ENCODE measurements around the gene CCN5.
"Not testable (repeated sequence)": the region's sequence is repeated elsewhere in the genome, so short reads cannot be mapped to it uniquely, and the experiment has no call there.

The CCN5 gene

GRCh38 chr20:44695295-44695673 lies 19.9 kb upstream of the CCN5 start:
- DNase-seq (ENCODE audit: low read depth): no peak

- DNase-seq (ENCODE audit: low read depth): no peak
Observed at GRCh38 chr20:44695674-44696300, 19.4 kb upstream of the CCN5 start.

- DNase-seq (ENCODE audit: low read depth): no peak
Observed at GRCh38 chr20:44696315-44696714, 18.9 kb upstream of the CCN5 start.

DNA sequence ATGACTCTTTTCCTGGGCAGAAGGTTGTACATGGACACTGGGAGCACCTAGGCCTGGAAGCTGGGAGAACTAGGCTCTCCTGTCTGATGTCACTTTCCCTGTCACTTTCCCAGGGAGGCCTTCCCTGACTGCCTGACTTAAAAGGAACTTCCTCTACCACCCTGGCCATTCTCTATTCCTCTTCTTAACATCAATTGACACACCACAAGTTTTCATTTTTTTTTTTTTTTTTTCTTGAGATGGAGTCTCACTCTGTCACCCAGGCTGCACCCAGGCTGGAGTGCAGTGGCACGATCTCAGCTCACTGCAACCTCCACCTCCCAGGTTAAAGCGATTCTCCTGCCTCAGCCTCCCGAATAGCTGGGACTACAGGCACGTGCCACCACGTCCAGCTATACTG lies 18.1 kb upstream of the CCN5 start:
- DNase-seq (ENCODE audit: low read depth): not testable (repeated sequence)

GRCh38 chr20:44698351-44698750 lies 16.8 kb upstream of the CCN5 start:
- DNase-seq (ENCODE audit: low read depth): no peak

DNA sequence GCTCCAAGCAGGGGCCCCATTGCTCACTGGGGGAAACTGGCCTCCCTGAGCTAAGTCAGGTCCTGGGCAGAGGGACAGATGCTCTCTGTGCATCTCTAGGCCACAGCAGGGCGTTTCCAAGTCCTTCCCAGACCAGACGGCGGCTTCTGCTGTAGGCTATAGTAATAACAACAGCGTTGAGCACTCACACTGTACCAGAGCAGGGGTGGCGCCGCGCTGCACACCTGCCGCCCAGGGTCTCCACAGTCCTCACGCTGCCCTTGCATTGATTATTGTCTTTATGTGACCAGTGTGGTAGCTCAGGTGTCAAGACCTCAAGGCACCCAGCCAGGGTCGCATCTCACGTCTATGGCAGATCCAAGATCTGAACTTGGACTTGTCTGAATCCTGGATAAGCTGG lies 14.9 kb upstream of the CCN5 start:
- DNase-seq (ENCODE audit: low read depth): no peak

DNA sequence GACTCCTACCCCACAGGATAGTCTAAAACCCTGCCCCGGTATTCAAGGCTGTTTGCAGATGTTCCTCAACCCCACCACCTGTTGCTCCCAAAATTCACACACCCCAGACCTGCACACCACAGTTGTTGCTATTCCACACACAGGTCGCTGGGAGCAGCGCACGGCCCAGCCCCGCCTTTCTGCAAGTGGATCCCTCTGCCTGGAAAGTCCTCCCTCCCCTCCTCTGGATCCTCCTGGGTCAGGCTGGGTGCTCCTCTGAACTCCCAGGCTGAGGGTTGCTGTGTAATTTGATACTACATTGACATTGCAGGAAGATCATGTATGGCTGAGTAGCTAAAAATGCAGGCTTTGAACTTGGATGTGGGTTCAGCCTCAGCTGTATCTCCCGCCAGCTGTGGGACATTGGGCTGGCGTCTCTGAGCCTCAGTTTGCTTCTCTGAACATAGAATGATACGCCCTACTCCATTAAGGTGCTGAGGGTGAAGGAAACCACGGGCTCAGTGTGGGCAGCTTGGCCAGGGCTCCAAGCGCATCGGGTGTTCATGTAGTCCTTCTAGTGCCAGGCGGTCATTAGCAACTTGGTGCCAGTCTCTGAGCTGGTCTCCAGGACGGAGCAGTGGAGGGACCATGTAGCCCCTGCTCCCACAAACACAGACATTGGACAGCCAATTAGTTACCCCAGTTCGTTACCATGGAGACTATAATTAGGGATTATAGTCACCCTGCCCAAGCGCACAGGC lies 13.9 kb upstream of the CCN5 start:
- no peak for DNase-seq (ENCODE audit: low read depth)

DNA sequence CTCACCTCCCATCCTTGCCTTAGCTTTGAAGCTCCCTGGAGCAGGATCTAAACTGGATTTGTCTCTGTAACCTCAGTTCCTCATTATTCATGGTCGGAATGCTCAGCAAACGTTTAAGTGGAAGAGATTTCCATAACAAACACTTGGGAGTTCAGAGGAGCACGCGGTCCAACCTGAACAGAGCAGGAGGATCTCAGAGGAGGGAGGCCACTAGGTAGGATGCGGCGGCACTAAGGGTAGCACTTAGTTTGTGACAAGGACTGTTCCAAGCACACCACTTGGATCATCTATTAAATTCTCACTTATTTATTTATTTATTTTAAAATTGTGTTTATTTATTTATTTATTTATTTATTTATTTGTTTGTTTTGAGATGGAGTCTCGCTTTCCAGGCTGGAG lies 13.3 kb upstream of the CCN5 start:
- no peak for DNase-seq (ENCODE audit: low read depth)

- peak; percentile 27 for DNase-seq (ENCODE audit: low read depth)
Observed at GRCh38 chr20:44702776-44703175, 12.4 kb upstream of the CCN5 start.

DNA sequence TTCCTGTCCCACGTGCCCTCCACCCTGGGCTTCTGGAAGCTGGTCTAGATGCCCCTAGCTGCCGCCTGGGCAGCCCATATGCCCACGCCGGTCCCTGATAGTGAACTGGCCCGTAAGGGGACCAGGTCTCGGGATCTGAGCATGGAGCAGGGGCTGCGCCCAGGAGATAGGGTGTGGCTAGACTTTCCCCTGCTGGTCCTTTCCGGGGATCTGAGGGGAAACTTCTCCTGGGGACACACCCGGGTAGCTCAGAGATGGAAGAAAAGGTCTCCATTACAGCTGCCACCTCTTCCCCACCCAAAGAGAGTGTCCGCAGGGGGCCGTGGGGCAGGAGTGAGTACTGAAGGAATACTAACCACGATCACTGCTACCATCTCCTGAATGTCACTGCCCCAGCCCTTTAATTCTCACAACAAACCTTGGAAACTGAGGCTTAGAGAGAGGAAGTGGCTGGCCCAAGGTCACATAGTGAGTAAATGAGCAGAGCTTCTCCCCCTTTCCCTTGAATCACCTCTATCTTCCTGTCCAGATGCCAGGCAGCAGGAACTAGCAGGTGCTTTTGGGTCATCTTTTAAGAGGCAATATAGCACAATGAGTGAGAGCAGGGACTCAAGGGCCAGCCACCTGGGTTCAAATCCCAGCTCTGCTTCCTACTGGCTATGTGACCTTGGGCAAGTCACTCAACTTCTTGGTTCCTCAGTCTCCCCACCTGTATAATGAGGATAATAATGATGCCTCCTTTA lies 11.8 kb upstream of the CCN5 start:
- DNase-seq (ENCODE audit: low read depth): no peak

- DNase-seq (ENCODE audit: low read depth): no peak
Observed at GRCh38 chr20:44703956-44704488, 11.1 kb upstream of the CCN5 start.

DNA sequence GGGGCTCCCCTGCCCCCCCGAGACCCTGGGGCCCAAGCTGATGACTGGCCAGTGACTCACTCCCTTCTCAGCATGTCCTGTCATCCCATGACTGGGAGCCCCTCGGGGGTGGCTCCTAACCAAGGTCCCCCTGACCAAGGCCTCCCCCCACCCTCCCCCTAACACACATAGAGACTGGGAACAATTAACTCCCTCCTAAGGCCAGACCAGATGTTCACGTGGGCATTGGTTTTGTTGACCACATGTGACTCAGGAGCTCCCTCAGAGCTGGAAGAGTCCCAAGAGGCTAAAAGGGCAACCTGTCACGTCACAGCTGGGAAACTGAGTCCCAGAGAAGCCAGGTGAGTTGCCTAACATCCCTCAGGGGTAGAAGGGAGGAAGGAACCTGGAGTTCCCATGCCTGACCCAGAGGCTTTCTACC lies 10.6 kb upstream of the CCN5 start:
- DNase-seq (ENCODE audit: low read depth): no peak

- DNase-seq (ENCODE audit: low read depth): no peak
Observed at GRCh38 chr20:44705364-44706094, 9.6 kb upstream of the CCN5 start.

- no peak for DNase-seq (ENCODE audit: low read depth)
Observed at GRCh38 chr20:44706301-44707017, 8.7 kb upstream of the CCN5 start.

GRCh38 chr20:44707018-44707579 lies 8.1 kb upstream of the CCN5 start:
- DNase-seq (ENCODE audit: low read depth): no peak

DNA sequence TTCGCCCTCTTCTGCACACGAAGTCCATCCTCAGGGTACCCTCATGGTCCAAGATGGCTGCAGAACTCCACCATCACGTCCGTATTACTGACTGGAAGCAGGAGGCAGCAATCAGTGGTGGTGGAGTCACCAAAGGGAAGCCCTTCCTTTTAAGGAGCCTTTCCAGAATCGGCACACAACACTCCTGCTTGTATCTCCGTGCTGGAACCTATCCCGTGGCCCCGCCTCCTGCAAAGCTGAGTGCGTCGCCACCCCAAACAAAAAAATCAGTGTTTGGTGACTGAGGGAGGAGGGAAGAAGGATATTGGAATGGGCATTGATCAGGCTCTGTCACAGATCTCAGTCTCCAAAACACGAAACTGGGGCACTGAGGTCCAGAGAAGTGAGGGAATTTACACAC lies 5.8 kb upstream of the CCN5 start:
- DNase-seq (ENCODE audit: low read depth): no peak

GRCh38 chr20:44709797-44710196 lies 5.4 kb upstream of the CCN5 start:
- no peak for DNase-seq (ENCODE audit: low read depth)

DNA sequence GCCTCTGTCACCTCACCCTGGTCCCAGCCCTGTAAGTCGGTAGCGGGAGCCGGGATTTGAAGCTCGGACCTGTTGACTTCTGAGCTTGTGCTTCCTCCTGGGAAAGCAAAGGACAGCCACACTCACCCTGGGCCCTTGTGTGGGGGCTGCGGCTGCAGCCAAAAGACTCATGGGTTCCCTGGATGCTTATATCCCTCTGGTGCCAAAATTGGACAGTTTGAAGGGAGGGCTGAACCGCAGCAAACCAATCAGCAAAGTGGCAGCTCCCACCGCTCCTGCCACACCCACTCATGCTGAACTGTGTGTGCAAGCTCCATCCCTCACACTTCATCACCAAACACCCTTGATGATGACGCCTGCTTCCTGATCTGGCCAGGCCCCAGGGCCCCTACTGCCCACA lies 3.9 kb upstream of the CCN5 start:
- DNase-seq (ENCODE audit: low read depth): no peak

GRCh38 chr20:44714102-44714700 lies 968 bp upstream of the CCN5 start:
- no peak for DNase-seq (ENCODE audit: low read depth)

GRCh38 chr20:44715499-44716308 lies 535 bp downstream of the CCN5 start:
- no peak for DNase-seq (ENCODE audit: low read depth)

All from CMK (cell line).